Lower leg skin (tissue), 4 donors: ENCODE results near the gene SIPA1. TPM values are rescaled to one million over a fixed set of nuclear protein-coding genes. Genes with fewer than 3 reads are reported as not detected.

Experiments
- DNase-seq, 2 donors: peaks; one replicate each; pipeline ENCODE4 v3.0.0-alpha.2; 2019; ENCODE audit warnings: low spot score in 2 of 2
- H3K4me3 ChIP-seq: fragments of 200-600 bp; sonication (generic); 2 replicates; pipeline ENCODE4 v1.5.1; 2017; ENCODE audit warnings: mild to moderate bottlenecking, low read depth; ENCODE audit not compliant: poor library complexity, severe bottlenecking
- CTCF ChIP-seq, 3 donors: fragments of 450-650 bp; IDR thresholded peaks; one replicate each; pipeline ENCODE4 v1.5.1; 2016; ENCODE audit warnings: antibody characterized with exemption in 3 of 3, mild to moderate bottlenecking in 3 of 3, moderate library complexity in 2 of 3
- POLR2A ChIP-seq, 2 donors: fragments of 450-650 bp; IDR thresholded peaks; one replicate each; pipeline ENCODE4 v1.6.1; 2016 to 2017; ENCODE audit warnings: antibody characterized with exemption in 2 of 2, mild to moderate bottlenecking in 1 of 2, moderate library complexity in 1 of 2
- WGBS, 2 donors: methylation state at CpG; one replicate each; pipeline ENCODE4 v1.1.5; 2018; 5-methylcytosine and 5-hydroxymethylcytosine counted together
- intact Hi-C: fragments of 100-400 bp; cut with DNase I; formaldehyde crosslinking; loops from one replicate; pipeline ENCODE4 v1.15.0; 2023; ENCODE audit warnings: low total_unique reads
- total RNA-seq, 4 donors: library from RNA; depleted of rRNA; stranded (reverse); fragments of >200 nt; gene quantifications; one replicate each; pipeline ENCODE4 v1.1.0, GENCODE V29; 2016

SIPA1 gene
- total RNA-seq, 4 donors from 2014 or later: 25.3 to 34.4 (median 28.6) TPM

GRCh38 chr11:65606876-65607613, 30.9 kb upstream of the SIPA1 start:
- intact Hi-C loops: no loop called here
- no peak overlapping the region for H3K4me3 ChIP-seq
- 21 to 30% methylated on average over 60 to 65 of the region's 67 CpGs for WGBS, 2 donors
- peak; percentile 93 to 98 for DNase-seq
- TF ChIP-seq CTCF (IDR thresholded peaks at IDR 0.05) (no peak), POLR2A (IDR thresholded peaks at IDR 0.05) (no peak)

- intact Hi-C loops: no loop called here
- DNase-seq: no peak
- 82 to 86% methylated on average over 33 to 35 of the region's 37 CpGs for WGBS, 2 donors
Observed at GRCh38 chr11:65607614-65608426, 30.1 kb upstream of the SIPA1 start.

GRCh38 chr11:65609229-65609628, 28.7 kb upstream of the SIPA1 start:
- DNase-seq: no peak
- no peak overlapping the region for H3K4me3 ChIP-seq
- WGBS, 2 donors: 35 to 51% methylated on average over 3 of the region's 3 CpGs
- intact Hi-C loops: no loop called here
- TF ChIP-seq CTCF (IDR thresholded peaks at IDR 0.05): no peak
- no peak for TF ChIP-seq POLR2A (IDR thresholded peaks at IDR 0.05)

More at GRCh38 chr11:65607614-65608426, 30.1 kb upstream of the SIPA1 start:
- no peak overlapping the region for H3K4me3 ChIP-seq
- TF ChIP-seq CTCF (IDR thresholded peaks at IDR 0.05): no peak
- no peak for TF ChIP-seq POLR2A (IDR thresholded peaks at IDR 0.05)

- WGBS, 2 donors: 75 to 77% methylated on average over 5 of the region's 5 CpGs
- DNase-seq: no peak
- intact Hi-C loops: loop anchor here (5.0 kb wide), 1 partner anchor 32 kb away; the partner anchor contains the start of gene EHBP1L1
- H3K4me3 ChIP-seq: no peak overlapping the region
- TF ChIP-seq POLR2A (IDR thresholded peaks at IDR 0.05) (no peak), CTCF (IDR thresholded peaks at IDR 0.05) (no peak)
Observed at GRCh38 chr11:65609665-65610064, 28.2 kb upstream of the SIPA1 start.

GRCh38 chr11:65610404-65610803, 27.5 kb upstream of the SIPA1 start:
- 48 to 50% methylated on average over 6 of the region's 6 CpGs for WGBS, 2 donors
- no peak overlapping the region for H3K4me3 ChIP-seq
- TF ChIP-seq CTCF (IDR thresholded peaks at IDR 0.05) (no peak), POLR2A (IDR thresholded peaks at IDR 0.05) (no peak)
- DNase-seq: no peak
- intact Hi-C loops: loop anchor here (5.0 kb wide), 1 partner anchor 33 kb away; the partner anchor contains the start of gene EHBP1L1
